ACC112 (cell line): Measurements from ENCODE around the gene NT5DC4.

Source experiments
- H2AFZ ChIP-seq: fragments of 200-600 bp; sonication (generic); one replicate; pipeline ENCODE4 v1.6.0; 2017; ENCODE audit warnings: antibody characterized with exemption, low read length; ENCODE audit not compliant: unreplicated experiment
- H3K27ac ChIP-seq: fragments of 200-600 bp; sonication (generic); 2 replicates; pipeline ENCODE4 v1.5.1; 2014; ENCODE audit warnings: low read depth, mild to moderate bottlenecking, antibody characterized with exemption, low read length, moderate library complexity
- H3K27me3 ChIP-seq: fragments of 200-600 bp; sonication (generic); 2 replicates; pipeline ENCODE4 v1.6.1; 2014; ENCODE audit warnings: mild to moderate bottlenecking, antibody characterized with exemption, low read length, moderate library complexity, mixed read lengths; ENCODE audit not compliant: insufficient read depth
- H3K36me3 ChIP-seq: fragments of 200-600 bp; sonication (generic); 2 replicates; pipeline ENCODE4 v1.6.1; 2016; ENCODE audit warnings: mild to moderate bottlenecking, antibody characterized with exemption, low read length, moderate library complexity, mixed read lengths; ENCODE audit not compliant: insufficient read depth
- H3K4me1 ChIP-seq: fragments of 200-600 bp; sonication (generic); one replicate; pipeline ENCODE4 v1.6.1; 2016; ENCODE audit warnings: low read length, mixed read lengths; ENCODE audit not compliant: insufficient read depth, unreplicated experiment, control insufficient read depth
- H3K4me3 ChIP-seq: fragments of 200-600 bp; sonication (generic); 2 replicates; pipeline ENCODE4 v1.5.1; 2014; ENCODE audit warnings: mild to moderate bottlenecking, low read depth, low read length
- H3K79me2 ChIP-seq: fragments of 200-600 bp; sonication (generic); one replicate; pipeline ENCODE4 v1.6.0; 2016; ENCODE audit warnings: low read length; ENCODE audit not compliant: control insufficient read depth, unreplicated experiment, insufficient read depth

NT5DC4 gene

GRCh38 chr2:112720785-112721184 is at the start of gene NT5DC4:
Gene NT5DC4 (plus strand): TSS chr2:112721020. CDS start chr2:112721080, 60 bp downstream.
- Histone ChIP-seq H3K27ac (no peak within 1 kb of the TSS), H3K27me3 (no peaks in the 10 kb centered on the region), H3K36me3 (no peaks in the 10 kb centered on the region), H3K4me3 (no peak within 1 kb of the TSS), H3K4me1 (no peaks in the 10 kb centered on the region), H2AFZ (no peak within 1 kb of the TSS), H3K79me2 (no peaks in the 10 kb centered on the region)

- no peaks in the 10 kb centered on the region for H3K27me3 ChIP-seq
These were observed 49.0 kb upstream of the NT5DC4 start for GRCh38 chr2:112671801-112672200.

GRCh38 chr2:112673008-112673407 is 47.8 kb upstream of the NT5DC4 start:
- H3K36me3 ChIP-seq, result no peaks in the 10 kb centered on the region
- no peak overlapping the region for H3K27ac ChIP-seq

More at GRCh38 chr2:112671801-112672200, 49.0 kb upstream of the NT5DC4 start:
- Histone ChIP-seq H3K79me2 (no peaks in the 10 kb centered on the region), H3K4me3 (no peak overlapping the region), H3K4me1 (no peaks in the 10 kb centered on the region), H3K27ac (no peak overlapping the region), H3K36me3 (no peaks in the 10 kb centered on the region), H2AFZ (no peak overlapping the region)

GRCh38 chr2:112674229-112674628 is 46.6 kb upstream of the NT5DC4 start:
- Histone ChIP-seq H3K27ac (no peak overlapping the region), H2AFZ (no peak overlapping the region), H3K4me3 (no peak overlapping the region), H3K36me3 (no peaks in the 10 kb centered on the region), H3K27me3 (no peaks in the 10 kb centered on the region), H3K4me1 (no peaks in the 10 kb centered on the region), H3K79me2 (no peaks in the 10 kb centered on the region)

More at GRCh38 chr2:112673008-112673407, 47.8 kb upstream of the NT5DC4 start:
- Histone ChIP-seq H3K4me3 (no peak overlapping the region), H3K4me1 (no peaks in the 10 kb centered on the region), H3K79me2 (no peaks in the 10 kb centered on the region), H3K27me3 (no peaks in the 10 kb centered on the region), H2AFZ (no peak overlapping the region)

- no peak overlapping the region for H2AFZ ChIP-seq
These were observed 41.3 kb upstream of the NT5DC4 start for GRCh38 chr2:112679484-112679883.

GRCh38 chr2:112680666-112681101 is 40.1 kb upstream of the NT5DC4 start:
- no peak overlapping the region for H2AFZ ChIP-seq
- H3K27ac ChIP-seq, result no peak overlapping the region
- no peak overlapping the region for H3K4me3 ChIP-seq
- H3K79me2 ChIP-seq, result no peaks in the 10 kb centered on the region
- H3K4me1 ChIP-seq, result no peaks in the 10 kb centered on the region
- H3K27me3 ChIP-seq, result no peaks in the 10 kb centered on the region
- no peaks in the 10 kb centered on the region for H3K36me3 ChIP-seq

More at GRCh38 chr2:112679484-112679883, 41.3 kb upstream of the NT5DC4 start:
- no peak overlapping the region for H3K4me3 ChIP-seq
- no peak overlapping the region for H3K27ac ChIP-seq
- no peaks in the 10 kb centered on the region for H3K36me3 ChIP-seq
- no peaks in the 10 kb centered on the region for H3K4me1 ChIP-seq
- no peaks in the 10 kb centered on the region for H3K79me2 ChIP-seq
- H3K27me3 ChIP-seq, result no peaks in the 10 kb centered on the region

GRCh38 chr2:112682101-112682500 is 38.7 kb upstream of the NT5DC4 start:
- no peaks in the 10 kb centered on the region for H3K36me3 ChIP-seq
- no peaks in the 10 kb centered on the region for H3K4me1 ChIP-seq
- H3K27ac ChIP-seq, result no peak overlapping the region
- H3K79me2 ChIP-seq, result no peaks in the 10 kb centered on the region
- H2AFZ ChIP-seq, result no peak overlapping the region
- H3K27me3 ChIP-seq, result no peaks in the 10 kb centered on the region
- no peak overlapping the region for H3K4me3 ChIP-seq

GRCh38 chr2:112683550-112684414 is 37.0 kb upstream of the NT5DC4 start:
- Histone ChIP-seq H3K4me1 (peaks cover 10% of the 10 kb centered on the region), H3K27me3 (no peaks in the 10 kb centered on the region), H3K79me2 (no peaks in the 10 kb centered on the region), H3K4me3 (no peak overlapping the region), H3K27ac (no peak overlapping the region), H2AFZ (no peak overlapping the region), H3K36me3 (no peaks in the 10 kb centered on the region)

DNA sequence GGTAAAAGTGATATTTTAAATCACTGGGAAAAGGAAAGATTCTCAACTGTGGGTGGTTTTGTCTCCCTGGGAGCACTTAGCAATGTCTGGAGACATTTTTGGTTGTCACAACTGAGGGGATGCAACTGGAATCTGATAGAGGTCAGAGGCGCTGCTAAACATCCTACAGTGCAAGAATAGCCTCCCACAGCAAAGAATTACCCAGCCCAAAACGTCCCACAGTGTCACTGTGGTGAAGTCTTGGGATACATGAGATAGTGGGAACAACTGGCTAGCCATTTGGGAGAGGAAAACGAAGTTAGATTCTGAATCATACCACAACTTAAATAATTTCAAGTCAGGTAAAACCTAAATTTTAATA is 36.4 kb upstream of the NT5DC4 start:
- no peak overlapping the region for H2AFZ ChIP-seq

DNA sequence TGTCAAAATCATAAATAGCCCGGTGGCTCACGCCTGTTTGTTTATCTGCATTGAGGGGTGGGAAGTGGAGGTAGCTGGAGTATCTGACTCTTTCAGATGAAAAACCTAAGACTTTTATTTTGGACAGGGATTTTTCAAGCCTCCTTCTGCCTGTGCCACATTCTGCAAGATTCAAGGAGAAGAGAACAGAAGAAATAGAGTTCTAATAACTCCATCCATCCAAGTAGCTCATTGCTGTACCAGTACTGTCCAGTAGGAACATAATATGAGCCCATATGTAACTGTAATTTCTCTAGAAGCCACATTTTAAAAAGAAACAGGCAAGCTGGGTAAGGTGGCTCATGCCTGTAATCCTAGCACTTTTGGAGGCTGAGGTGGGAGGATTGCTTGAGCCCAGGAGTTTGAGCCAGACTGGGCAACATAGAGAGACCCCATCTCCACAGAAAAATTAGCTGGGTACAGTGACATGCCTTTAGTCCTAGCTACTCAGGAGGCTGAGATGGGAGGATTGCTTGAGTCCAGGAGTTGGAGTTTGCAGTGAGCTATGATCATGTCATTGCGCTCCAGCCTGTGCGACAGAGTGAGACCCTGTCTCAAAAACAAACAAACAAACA is 35.4 kb upstream of the NT5DC4 start:
- no peak overlapping the region for H3K27ac ChIP-seq
- no peaks in the 10 kb centered on the region for H3K79me2 ChIP-seq
- no peaks in the 10 kb centered on the region for H3K27me3 ChIP-seq
- peaks cover 13% of the 10 kb centered on the region for H3K4me1 ChIP-seq
- no peak overlapping the region for H3K4me3 ChIP-seq
- H3K36me3 ChIP-seq, result no peaks in the 10 kb centered on the region
- no peak overlapping the region for H2AFZ ChIP-seq

More for the DNA sequence above, 36.4 kb upstream of the NT5DC4 start:
- Histone ChIP-seq H3K4me1 (peaks cover 13% of the 10 kb centered on the region), H3K4me3 (no peak overlapping the region), H3K27ac (no peak overlapping the region), H3K79me2 (no peaks in the 10 kb centered on the region), H3K36me3 (no peaks in the 10 kb centered on the region), H3K27me3 (no peaks in the 10 kb centered on the region)
